Erythroblast (primary cell): ENCODE measurements around the gene MLLT10.

Experiments used
- GATA1 ChIP-seq: IDR thresholded peaks from 2 replicates; pipeline ENCODE4 v1.6.1; 2011; ENCODE audit warnings: low read depth, mild to moderate bottlenecking, control low read depth, low read length, moderate library complexity
- POLR2A ChIP-seq: IDR thresholded peaks from 2 replicates; pipeline ENCODE4 v1.6.1; 2011; ENCODE audit warnings: mild to moderate bottlenecking, low read length

GRCh38 chr10:21744223-21744622 is 210.2 kb downstream of the MLLT10 start:
- TF ChIP-seq POLR2A, result no peak
- no peak for TF ChIP-seq GATA1
